ENCODE measurements around the gene SMAD6. TPM values are rescaled to one million over a fixed set of nuclear protein-coding genes. Genes with fewer than 3 reads are reported as not detected.

The SMAD6 gene
- total RNA-seq, 3 donors from 2014 or later (not counting 1 experiment from before 2014, with no cell fraction given) = 0.07 to 0.38 (median 0.09) TPM

DNA sequence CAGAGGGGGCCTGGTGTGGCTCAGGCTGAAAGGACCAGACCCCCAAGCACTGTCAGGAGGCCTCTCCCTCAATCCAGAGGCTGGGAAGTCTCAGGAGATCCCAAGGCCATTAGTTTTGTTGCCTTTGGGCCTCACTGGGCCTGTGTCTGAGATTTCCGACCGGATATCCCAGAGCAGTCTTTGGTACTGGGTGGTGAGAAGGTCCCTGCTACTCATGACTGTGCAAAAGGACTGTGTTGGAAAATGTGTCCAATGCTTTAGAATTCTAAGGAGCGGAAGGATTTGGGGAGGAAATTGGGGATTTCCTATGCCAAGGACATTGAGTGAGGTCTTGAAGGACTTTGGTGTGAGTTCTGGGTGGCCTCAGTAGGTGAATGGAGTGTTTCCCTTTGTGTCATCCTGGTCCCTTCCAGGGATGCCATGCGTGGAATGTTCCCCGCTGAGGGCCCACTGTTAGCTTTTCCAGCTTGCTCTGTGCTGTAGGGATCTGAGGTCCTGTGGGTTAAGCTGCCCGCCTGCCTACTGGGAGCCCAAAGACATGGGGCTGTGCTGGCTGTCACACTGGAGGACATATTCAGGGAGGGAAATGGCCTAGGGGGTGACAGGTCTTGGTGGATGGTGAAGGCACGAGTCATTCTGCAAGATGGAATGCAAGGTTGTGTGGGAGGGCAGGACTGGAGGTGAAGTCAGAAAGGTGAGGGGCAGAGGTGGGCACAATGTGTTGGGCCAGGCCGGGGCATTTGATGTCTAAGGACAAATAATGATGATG, 16.4 kb downstream of the SMAD6 start:
- WGBS (ENCODE audit: insufficient coverage) = 89% methylated on average over 8 of the region's 8 CpGs
- TF ChIP-seq, protein P1, sequence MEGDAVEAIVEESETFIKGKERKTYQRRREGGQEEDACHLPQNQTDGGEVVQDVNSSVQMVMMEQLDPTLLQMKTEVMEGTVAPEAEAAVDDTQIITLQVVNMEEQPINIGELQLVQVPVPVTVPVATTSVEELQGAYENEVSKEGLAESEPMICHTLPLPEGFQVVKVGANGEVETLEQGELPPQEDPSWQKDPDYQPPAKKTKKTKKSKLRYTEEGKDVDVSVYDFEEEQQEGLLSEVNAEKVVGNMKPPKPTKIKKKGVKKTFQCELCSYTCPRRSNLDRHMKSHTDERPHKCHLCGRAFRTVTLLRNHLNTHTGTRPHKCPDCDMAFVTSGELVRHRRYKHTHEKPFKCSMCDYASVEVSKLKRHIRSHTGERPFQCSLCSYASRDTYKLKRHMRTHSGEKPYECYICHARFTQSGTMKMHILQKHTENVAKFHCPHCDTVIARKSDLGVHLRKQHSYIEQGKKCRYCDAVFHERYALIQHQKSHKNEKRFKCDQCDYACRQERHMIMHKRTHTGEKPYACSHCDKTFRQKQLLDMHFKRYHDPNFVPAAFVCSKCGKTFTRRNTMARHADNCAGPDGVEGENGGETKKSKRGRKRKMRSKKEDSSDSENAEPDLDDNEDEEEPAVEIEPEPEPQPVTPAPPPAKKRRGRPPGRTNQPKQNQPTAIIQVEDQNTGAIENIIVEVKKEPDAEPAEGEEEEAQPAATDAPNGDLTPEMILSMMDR (IDR thresholded peaks at IDR 0.05) = no peak
- H3K4me1 ChIP-seq (ENCODE audit: control insufficient read depth, insufficient read depth, low read length) = peaks cover 8% of the 10 kb centered on the region
- DNase-seq (no peak), ATAC-seq (no peak)
- no peaks in the 10 kb centered on the region for H3K36me3 ChIP-seq (ENCODE audit: control insufficient read depth, insufficient read depth, low read length)
- Mint-ChIP-seq H3K4me3 (no peak overlapping the region), H3K9me3 (no peaks in the 10 kb centered on the region), H3K27me3 (ENCODE audit: low read depth in 2 of 2) (peaks cover 2 to 16% of the 10 kb centered on the region in 2 donors), H3K27ac (no peak overlapping the region), H3K36me3 (no peaks in the 10 kb centered on the region), H3K4me1 (no peaks in the 10 kb centered on the region)
- no peaks in the 10 kb centered on the region for H3K27me3 ChIP-seq (ENCODE audit: control insufficient read depth, insufficient read depth, low read length)
- no peak overlapping the region for H3K27ac ChIP-seq (ENCODE audit: low read length)
- no peak overlapping the region for H3K4me3 ChIP-seq (ENCODE audit: low read length)
- intact Hi-C loops (cut with micrococcal nuclease) = no loop called here
- H3K9me3 ChIP-seq (ENCODE audit: control insufficient read depth, insufficient read depth, low read length) = no peaks in the 10 kb centered on the region

DNA sequence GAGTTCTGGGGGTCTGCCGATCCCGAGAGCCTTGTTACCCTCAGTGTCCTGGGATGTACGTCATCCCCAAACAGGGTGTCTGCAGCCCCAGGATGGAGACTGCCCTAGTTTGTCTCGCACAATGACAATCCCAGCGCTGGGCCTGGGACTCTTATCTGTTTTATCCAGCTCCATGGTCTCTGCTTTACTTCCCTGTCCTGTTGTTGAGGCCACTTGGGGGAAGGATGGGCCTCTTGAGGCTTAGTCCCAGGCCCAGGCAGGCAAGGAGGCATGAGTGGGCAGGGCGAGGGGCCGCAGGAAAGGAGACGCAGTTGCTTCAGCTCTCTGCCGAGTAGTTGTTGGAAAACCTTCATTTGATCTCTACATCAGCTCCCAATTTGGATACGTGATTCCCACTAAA, 17.4 kb downstream of the SMAD6 start:
- Mint-ChIP-seq H3K27me3 (ENCODE audit: low read depth in 2 of 2) (peaks cover 2 to 16% of the 10 kb centered on the region in 2 donors), H3K9me3 (no peaks in the 10 kb centered on the region), H3K4me3 (no peak overlapping the region), H3K4me1 (no peaks in the 10 kb centered on the region), H3K36me3 (no peaks in the 10 kb centered on the region), H3K27ac (no peak overlapping the region)
- WGBS (ENCODE audit: insufficient coverage) = 92% methylated on average over 9 of the region's 10 CpGs
- Histone ChIP-seq H3K27me3 (ENCODE audit: control insufficient read depth, insufficient read depth, low read length) (no peaks in the 10 kb centered on the region), H3K4me1 (ENCODE audit: control insufficient read depth, insufficient read depth, low read length) (peaks cover 3% of the 10 kb centered on the region), H3K36me3 (ENCODE audit: control insufficient read depth, insufficient read depth, low read length) (no peaks in the 10 kb centered on the region), H3K27ac (ENCODE audit: low read length) (no peak overlapping the region), H3K4me3 (ENCODE audit: low read length) (no peak overlapping the region), H3K9me3 (ENCODE audit: control insufficient read depth, insufficient read depth, low read length) (no peaks in the 10 kb centered on the region)
- no peak for ATAC-seq
- no peak for DNase-seq
- TF ChIP-seq, protein P1 (IDR thresholded peaks at IDR 0.05) = no peak
- intact Hi-C loops (cut with micrococcal nuclease) = no loop called here

DNA sequence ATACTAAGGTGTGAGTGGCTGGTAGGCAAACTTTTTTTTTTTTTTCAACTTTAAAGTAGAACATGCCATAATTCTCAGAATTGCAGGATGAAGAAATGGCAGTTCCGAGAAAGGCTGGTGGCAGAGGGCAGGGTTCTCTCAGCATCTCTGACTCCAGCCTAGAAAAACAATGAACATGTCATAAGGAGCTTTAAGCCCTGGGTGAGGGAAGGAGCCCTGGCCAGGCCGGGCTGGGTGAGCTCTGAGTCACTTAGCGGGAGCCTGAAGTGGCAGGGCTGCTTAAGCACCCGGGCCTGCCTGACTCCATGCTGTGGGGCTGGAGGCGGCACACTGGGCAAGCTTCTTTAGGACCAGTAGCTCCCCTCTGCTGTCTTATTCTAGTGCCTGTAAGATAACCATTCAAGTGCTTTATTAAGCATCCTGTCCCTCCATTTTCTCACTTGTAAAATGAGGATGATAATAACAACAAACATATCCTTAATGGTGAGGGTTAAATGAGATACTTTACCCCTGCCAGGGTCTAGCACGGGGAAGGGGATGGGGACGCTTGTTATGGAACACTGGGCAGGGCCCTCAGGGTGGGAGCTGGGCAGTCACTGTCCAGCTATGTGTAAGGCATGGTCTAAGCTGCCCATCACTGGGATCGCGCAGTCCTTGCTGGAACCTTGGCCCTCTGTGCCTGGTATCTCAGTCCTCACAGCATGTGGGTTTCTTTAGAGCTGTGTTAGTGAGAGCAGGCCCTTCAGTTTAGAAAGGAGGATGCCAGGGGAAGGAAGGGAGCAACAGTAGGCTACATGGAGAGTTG, 18.4 kb downstream of the SMAD6 start:
- ATAC-seq = no peak

More for the DNA sequence above, 18.4 kb downstream of the SMAD6 start:
- intact Hi-C loops (cut with micrococcal nuclease) = no loop called here
- H3K27ac ChIP-seq (ENCODE audit: low read length) = no peak overlapping the region
- H3K9me3 Mint-ChIP-seq = no peaks in the 10 kb centered on the region
- no peak for DNase-seq
- H3K36me3 Mint-ChIP-seq = no peaks in the 10 kb centered on the region
- H3K4me3 Mint-ChIP-seq = no peak overlapping the region
- peaks cover 2 to 16% of the 10 kb centered on the region in 2 donors for H3K27me3 Mint-ChIP-seq (ENCODE audit: low read depth in 2 of 2)
- H3K36me3 ChIP-seq (ENCODE audit: control insufficient read depth, insufficient read depth, low read length) = no peaks in the 10 kb centered on the region
- no peaks in the 10 kb centered on the region for H3K9me3 ChIP-seq (ENCODE audit: control insufficient read depth, insufficient read depth, low read length)
- 83% methylated on average over 9 of the region's 9 CpGs for WGBS (ENCODE audit: insufficient coverage)
- H3K27me3 ChIP-seq (ENCODE audit: control insufficient read depth, insufficient read depth, low read length) = no peaks in the 10 kb centered on the region
- H3K4me1 Mint-ChIP-seq = no peaks in the 10 kb centered on the region
- no peak overlapping the region for H3K4me3 ChIP-seq (ENCODE audit: low read length)
- no peak overlapping the region for H3K27ac Mint-ChIP-seq
- TF ChIP-seq, protein P1 (IDR thresholded peaks at IDR 0.05) = no peak
- H3K4me1 ChIP-seq (ENCODE audit: control insufficient read depth, insufficient read depth, low read length) = no peaks in the 10 kb centered on the region

All from natural killer cell (primary cell).